SK-N-SH treated with all-trans-retinoic acid at 6 μM for 48 hours (cell line): ENCODE data around the gene LIMS1.

Experiments
- ATAC-seq: fragments of 200-7000 bp; cut with Tn5 transposase; 3 replicates; pipeline ENCODE4 v1.9.1; 2020; ENCODE audit warnings: mild to moderate bottlenecking, moderate library complexity
- ARNTL ChIP-seq: fragments of 450-650 bp; formaldehyde crosslinking; IDR thresholded peaks from 2 replicates; pipeline ENCODE4 v1.5.0; 2020; ENCODE audit warnings: low read depth, mild to moderate bottlenecking, moderate library complexity, borderline replicate concordance
- CSDC2 ChIP-seq: fragments of 250-450 bp; sonication (Bioruptor Pico); IDR thresholded peaks from 2 replicates; pipeline ENCODE4 v1.5.0; 2020; ENCODE audit warnings: mild to moderate bottlenecking, moderate library complexity
- GLIS3 ChIP-seq: fragments of 250-450 bp; sonication (Bioruptor Pico); IDR thresholded peaks from 2 replicates; pipeline ENCODE4 v1.5.0; 2020; ENCODE audit warnings: mild to moderate bottlenecking, moderate library complexity
- ISL1 ChIP-seq: fragments of 250-450 bp; sonication (Bioruptor Pico); IDR thresholded peaks from 2 replicates; pipeline ENCODE4 v2.1.2; 2022; ENCODE audit warnings: mild to moderate bottlenecking, moderate library complexity
- OSR1 ChIP-seq: fragments of 250-450 bp; sonication (Bioruptor Pico); IDR thresholded peaks from 2 replicates; pipeline ENCODE4 v1.8.0; 2022; ENCODE audit warnings: moderate library complexity, mild to moderate bottlenecking, inconsistent platforms
- PPARA ChIP-seq: fragments of 250-450 bp; sonication (Bioruptor Pico); IDR thresholded peaks from 2 replicates; pipeline ENCODE4 v1.5.0; 2020; ENCODE audit warnings: mild to moderate bottlenecking, borderline replicate concordance
- RARB ChIP-seq: fragments of 250-450 bp; sonication (Bioruptor Pico); IDR thresholded peaks from 2 replicates; pipeline ENCODE4 v1.8.0; 2021; ENCODE audit warnings: mild to moderate bottlenecking, moderate library complexity
- SNAI2 ChIP-seq: fragments of 250-450 bp; sonication (Bioruptor Pico); IDR thresholded peaks from 2 replicates; pipeline ENCODE4 v1.5.0; 2020; ENCODE audit warnings: mild to moderate bottlenecking, moderate library complexity
- TCF4 ChIP-seq: fragments of 250-450 bp; sonication (Bioruptor Pico); IDR thresholded peaks from 2 replicates; pipeline ENCODE4 v1.8.0; 2021; ENCODE audit warnings: mild to moderate bottlenecking, moderate library complexity, borderline replicate concordance
- ZFP3 ChIP-seq: fragments of 250-450 bp; sonication (Bioruptor Pico); IDR thresholded peaks from 2 replicates; pipeline ENCODE4 v1.5.0; 2020; ENCODE audit warnings: mild to moderate bottlenecking, moderate library complexity
- ZFP30 ChIP-seq: fragments of 450-650 bp; formaldehyde crosslinking; IDR thresholded peaks from 2 replicates; pipeline ENCODE4 v1.5.0; 2022; ENCODE audit warnings: mild to moderate bottlenecking, moderate library complexity
- ZNF565 ChIP-seq: fragments of 450-650 bp; formaldehyde crosslinking; conservative IDR thresholded peaks from 2 replicates; pipeline ENCODE4 v1.5.0; 2020; ENCODE audit warnings: low read depth, mild to moderate bottlenecking, moderate library complexity
- ZNF70 ChIP-seq: fragments of 450-650 bp; formaldehyde crosslinking; IDR thresholded peaks from 2 replicates; pipeline ENCODE4 v1.5.0; 2020; ENCODE audit warnings: mild to moderate bottlenecking, moderate library complexity
- ZNF8 ChIP-seq: fragments of 450-650 bp; formaldehyde crosslinking; IDR thresholded peaks from 2 replicates; pipeline ENCODE4 v1.5.0; 2020; ENCODE audit warnings: mild to moderate bottlenecking, moderate library complexity
- TF ChIP-seq, protein P1 (sequence below): fragments of 250-450 bp; sonication (Bioruptor Pico); IDR thresholded peaks from 2 replicates; pipeline ENCODE4 v1.5.0; 2020; ENCODE audit warnings: mild to moderate bottlenecking, moderate library complexity
- TF ChIP-seq, protein P2 (sequence below): fragments of 250-450 bp; sonication (Bioruptor Pico); IDR thresholded peaks from 2 replicates; pipeline ENCODE4 v1.8.0; 2021; ENCODE audit warnings: low read depth, mild to moderate bottlenecking, moderate library complexity, borderline replicate concordance
- TF ChIP-seq, protein P3 (sequence below): fragments of 250-450 bp; sonication (Bioruptor Pico); IDR thresholded peaks from 2 replicates; pipeline ENCODE4 v1.8.0; 2020; ENCODE audit warnings: mild to moderate bottlenecking, moderate library complexity, borderline replicate concordance
- TF ChIP-seq, protein P4 (sequence below): fragments of 250-450 bp; sonication (Bioruptor Pico); IDR thresholded peaks from 2 replicates; pipeline ENCODE4 v1.5.1; 2020; ENCODE audit warnings: low read depth, mild to moderate bottlenecking, moderate library complexity

The LIMS1 gene

DNA sequence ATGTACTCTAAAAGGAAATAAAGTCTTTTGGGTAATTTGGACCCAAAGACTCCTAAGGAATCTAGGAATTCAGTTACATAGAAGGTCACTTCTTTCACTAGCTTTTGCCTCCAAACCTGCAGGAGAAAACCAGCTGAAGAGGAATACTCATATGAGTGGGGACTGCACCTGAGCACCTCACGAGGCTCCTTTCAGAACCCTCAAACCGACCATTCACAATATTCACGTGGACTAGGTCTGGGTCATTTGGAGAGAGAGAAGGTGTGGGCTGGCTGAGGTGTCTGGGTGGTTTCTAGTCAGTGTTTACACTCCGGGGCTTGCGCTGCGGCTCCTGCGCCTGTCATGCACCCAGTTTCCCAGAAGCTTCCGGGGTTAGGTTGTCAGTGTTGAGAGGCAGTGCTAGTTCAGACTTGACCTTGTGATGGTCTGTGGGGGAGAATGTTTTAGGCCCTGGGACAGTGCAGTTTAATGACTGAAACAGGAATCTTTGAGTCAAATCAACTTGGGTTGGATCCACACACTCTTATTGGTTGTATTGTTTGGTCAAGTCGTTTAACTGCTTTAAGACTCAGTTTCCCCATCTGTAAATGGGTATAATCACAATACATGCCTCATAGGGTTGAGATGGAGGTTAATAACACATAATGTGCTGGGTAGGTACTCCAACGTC, 78.4 kb downstream of the LIMS1 start:
- TF ChIP-seq ARNTL (CRISPR knock-in tag) (no peak), CSDC2 (CRISPR knock-in tag) (no peak), RARB (CRISPR knock-in tag) (no peak), ZNF8 (CRISPR knock-in tag) (no peak), ZNF565 (CRISPR knock-in tag) (no peak)
- TF ChIP-seq, protein P1, sequence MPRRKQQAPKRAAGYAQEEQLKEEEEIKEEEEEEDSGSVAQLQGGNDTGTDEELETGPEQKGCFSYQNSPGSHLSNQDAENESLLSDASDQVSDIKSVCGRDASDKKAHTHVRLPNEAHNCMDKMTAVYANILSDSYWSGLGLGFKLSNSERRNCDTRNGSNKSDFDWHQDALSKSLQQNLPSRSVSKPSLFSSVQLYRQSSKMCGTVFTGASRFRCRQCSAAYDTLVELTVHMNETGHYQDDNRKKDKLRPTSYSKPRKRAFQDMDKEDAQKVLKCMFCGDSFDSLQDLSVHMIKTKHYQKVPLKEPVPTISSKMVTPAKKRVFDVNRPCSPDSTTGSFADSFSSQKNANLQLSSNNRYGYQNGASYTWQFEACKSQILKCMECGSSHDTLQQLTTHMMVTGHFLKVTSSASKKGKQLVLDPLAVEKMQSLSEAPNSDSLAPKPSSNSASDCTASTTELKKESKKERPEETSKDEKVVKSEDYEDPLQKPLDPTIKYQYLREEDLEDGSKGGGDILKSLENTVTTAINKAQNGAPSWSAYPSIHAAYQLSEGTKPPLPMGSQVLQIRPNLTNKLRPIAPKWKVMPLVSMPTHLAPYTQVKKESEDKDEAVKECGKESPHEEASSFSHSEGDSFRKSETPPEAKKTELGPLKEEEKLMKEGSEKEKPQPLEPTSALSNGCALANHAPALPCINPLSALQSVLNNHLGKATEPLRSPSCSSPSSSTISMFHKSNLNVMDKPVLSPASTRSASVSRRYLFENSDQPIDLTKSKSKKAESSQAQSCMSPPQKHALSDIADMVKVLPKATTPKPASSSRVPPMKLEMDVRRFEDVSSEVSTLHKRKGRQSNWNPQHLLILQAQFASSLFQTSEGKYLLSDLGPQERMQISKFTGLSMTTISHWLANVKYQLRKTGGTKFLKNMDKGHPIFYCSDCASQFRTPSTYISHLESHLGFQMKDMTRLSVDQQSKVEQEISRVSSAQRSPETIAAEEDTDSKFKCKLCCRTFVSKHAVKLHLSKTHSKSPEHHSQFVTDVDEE (CRISPR knock-in tag), result no peak
- ATAC-seq, result no peak

DNA sequence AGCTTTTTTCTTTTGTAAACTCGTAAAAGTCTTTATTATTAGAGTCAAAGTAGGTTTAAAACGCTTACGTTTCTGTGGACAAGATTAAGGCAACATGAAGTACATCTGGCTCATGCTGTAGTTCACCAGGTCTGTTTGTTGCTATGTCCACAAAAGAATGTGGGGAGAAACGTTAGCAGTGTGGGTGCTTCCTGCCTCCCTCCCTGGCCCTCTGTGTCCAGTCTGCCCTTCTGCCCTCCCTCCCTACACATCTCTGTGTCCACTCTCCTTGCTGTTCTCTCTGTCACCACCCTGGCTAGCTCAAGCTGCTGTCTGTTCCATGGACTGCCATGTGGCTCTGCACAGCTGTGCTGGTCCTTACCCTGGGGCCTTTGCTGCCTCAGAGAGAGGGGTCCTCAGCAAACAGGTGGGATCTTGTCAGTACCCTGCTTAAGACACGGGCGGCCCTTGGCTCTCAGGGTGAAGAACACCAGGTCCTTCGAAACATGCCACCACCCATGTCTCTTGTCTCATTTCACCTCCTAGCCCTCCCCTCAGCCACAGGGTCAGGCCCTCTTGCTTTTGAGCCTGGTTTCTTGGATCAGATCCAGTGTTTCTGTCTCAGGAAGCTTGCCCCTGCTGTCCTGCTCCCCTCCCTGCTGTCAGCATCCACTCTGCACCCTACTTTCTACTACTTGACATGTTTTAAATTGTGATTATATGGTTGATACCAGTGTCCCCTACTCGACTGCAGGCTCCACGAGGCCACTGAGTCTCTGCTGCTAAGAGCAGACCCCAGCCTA, 79.2 kb downstream of the LIMS1 start:
- TF ChIP-seq OSR1 (no peak), SNAI2 (CRISPR knock-in tag) (no peak), ZFP3 (CRISPR knock-in tag) (no peak), PPARA (CRISPR knock-in tag) (no peak)
- TF ChIP-seq, protein P2, sequence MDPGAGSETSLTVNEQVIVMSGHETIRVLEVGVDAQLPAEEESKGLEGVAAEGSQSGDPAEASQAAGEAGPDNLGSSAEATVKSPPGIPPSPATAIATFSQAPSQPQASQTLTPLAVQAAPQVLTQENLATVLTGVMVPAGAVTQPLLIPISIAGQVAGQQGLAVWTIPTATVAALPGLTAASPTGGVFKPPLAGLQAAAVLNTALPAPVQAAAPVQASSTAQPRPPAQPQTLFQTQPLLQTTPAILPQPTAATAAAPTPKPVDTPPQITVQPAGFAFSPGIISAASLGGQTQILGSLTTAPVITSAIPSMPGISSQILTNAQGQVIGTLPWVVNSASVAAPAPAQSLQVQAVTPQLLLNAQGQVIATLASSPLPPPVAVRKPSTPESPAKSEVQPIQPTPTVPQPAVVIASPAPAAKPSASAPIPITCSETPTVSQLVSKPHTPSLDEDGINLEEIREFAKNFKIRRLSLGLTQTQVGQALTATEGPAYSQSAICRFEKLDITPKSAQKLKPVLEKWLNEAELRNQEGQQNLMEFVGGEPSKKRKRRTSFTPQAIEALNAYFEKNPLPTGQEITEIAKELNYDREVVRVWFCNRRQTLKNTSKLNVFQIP (CRISPR knock-in tag), result no peak
- TF ChIP-seq, protein P3, sequence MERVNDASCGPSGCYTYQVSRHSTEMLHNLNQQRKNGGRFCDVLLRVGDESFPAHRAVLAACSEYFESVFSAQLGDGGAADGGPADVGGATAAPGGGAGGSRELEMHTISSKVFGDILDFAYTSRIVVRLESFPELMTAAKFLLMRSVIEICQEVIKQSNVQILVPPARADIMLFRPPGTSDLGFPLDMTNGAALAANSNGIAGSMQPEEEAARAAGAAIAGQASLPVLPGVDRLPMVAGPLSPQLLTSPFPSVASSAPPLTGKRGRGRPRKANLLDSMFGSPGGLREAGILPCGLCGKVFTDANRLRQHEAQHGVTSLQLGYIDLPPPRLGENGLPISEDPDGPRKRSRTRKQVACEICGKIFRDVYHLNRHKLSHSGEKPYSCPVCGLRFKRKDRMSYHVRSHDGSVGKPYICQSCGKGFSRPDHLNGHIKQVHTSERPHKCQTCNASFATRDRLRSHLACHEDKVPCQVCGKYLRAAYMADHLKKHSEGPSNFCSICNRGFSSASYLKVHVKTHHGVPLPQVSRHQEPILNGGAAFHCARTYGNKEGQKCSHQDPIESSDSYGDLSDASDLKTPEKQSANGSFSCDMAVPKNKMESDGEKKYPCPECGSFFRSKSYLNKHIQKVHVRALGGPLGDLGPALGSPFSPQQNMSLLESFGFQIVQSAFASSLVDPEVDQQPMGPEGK (CRISPR knock-in tag), result no peak
- TF ChIP-seq, protein P4, sequence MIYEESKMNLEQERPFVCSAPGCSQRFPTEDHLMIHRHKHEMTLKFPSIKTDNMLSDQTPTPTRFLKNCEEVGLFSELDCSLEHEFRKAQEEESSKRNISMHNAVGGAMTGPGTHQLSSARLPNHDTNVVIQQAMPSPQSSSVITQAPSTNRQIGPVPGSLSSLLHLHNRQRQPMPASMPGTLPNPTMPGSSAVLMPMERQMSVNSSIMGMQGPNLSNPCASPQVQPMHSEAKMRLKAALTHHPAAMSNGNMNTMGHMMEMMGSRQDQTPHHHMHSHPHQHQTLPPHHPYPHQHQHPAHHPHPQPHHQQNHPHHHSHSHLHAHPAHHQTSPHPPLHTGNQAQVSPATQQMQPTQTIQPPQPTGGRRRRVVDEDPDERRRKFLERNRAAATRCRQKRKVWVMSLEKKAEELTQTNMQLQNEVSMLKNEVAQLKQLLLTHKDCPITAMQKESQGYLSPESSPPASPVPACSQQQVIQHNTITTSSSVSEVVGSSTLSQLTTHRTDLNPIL (CRISPR knock-in tag), result no peak
- ATAC-seq, result peak; percentile 30

DNA sequence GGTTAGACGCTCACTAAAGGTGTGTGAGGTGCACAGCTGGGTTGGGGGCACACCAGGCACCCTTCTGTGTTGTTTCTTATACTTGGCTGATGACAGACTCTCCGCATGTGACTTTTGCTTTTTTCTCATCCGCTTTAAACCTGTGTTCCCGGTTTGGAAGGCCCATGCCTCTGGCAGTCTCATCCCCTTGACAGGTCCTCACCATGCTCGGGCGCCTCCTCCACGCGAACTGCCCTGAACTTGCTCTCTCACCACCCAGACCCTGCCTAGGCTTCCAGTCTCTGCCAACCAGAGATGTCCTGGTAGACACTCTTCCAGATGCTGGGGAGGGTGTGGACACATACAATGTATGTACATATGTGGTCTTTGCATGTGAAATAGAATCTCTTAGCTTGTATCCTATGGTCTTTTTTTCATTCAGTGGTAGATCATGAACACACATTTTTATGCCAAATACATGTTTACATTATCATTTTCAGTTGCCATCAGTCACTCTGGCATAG, 79.8 kb downstream of the LIMS1 start:
- TF ChIP-seq ZFP30 (CRISPR knock-in tag) (no peak), TCF4 (no peak), ISL1 (no peak), PPARA (CRISPR knock-in tag) (no peak), ARNTL (CRISPR knock-in tag) (no peak), ZNF70 (CRISPR knock-in tag) (no peak), OSR1 (no peak), GLIS3 (CRISPR knock-in tag) (no peak), ZNF565 (CRISPR knock-in tag) (no peak), CSDC2 (CRISPR knock-in tag) (no peak)
- TF ChIP-seq, protein P4 (CRISPR knock-in tag), result no peak
- TF ChIP-seq, protein P3 (CRISPR knock-in tag), result no peak
- TF ChIP-seq, protein P1 (CRISPR knock-in tag), result no peak
- TF ChIP-seq, all 23 proteins: peak for 0
- ATAC-seq, result no peak
